GM12801 (cell line): ENCODE data around the gene MRPL57.

Source experiments
- TF ChIP-seq, protein P1 (sequence below): IDR thresholded peaks from one replicate; pipeline ENCODE4 v1.5.1; 2011; ENCODE audit warnings: control low read depth; ENCODE audit not compliant: insufficient read length; ENCODE audit errors: extremely low read depth

Gene MRPL57

DNA sequence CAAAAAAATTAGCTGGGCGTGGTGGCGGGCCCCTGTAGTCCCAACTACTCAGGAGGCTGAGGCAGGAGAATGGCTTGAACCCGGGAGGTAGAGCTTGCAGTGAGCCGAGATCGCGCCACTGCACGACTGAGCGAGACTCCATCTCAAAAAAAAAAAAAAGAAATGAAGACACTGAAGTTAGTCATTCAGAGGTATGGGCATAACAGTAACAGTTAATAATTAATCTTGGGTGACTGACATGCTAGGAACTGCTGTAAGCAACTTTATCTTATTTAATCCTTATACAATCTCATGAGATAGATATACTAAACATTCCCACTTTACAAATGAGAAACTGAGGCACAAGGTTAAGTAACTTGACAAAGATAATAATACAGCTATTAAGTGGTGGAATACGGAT lies 5.0 kb upstream of the MRPL57 start:
- TF ChIP-seq, protein P1, sequence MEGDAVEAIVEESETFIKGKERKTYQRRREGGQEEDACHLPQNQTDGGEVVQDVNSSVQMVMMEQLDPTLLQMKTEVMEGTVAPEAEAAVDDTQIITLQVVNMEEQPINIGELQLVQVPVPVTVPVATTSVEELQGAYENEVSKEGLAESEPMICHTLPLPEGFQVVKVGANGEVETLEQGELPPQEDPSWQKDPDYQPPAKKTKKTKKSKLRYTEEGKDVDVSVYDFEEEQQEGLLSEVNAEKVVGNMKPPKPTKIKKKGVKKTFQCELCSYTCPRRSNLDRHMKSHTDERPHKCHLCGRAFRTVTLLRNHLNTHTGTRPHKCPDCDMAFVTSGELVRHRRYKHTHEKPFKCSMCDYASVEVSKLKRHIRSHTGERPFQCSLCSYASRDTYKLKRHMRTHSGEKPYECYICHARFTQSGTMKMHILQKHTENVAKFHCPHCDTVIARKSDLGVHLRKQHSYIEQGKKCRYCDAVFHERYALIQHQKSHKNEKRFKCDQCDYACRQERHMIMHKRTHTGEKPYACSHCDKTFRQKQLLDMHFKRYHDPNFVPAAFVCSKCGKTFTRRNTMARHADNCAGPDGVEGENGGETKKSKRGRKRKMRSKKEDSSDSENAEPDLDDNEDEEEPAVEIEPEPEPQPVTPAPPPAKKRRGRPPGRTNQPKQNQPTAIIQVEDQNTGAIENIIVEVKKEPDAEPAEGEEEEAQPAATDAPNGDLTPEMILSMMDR, result no peak

- TF ChIP-seq, protein P1, result no peak
Observed at GRCh38 chr13:21175656-21176214, 723 bp upstream of the MRPL57 start.

DNA sequence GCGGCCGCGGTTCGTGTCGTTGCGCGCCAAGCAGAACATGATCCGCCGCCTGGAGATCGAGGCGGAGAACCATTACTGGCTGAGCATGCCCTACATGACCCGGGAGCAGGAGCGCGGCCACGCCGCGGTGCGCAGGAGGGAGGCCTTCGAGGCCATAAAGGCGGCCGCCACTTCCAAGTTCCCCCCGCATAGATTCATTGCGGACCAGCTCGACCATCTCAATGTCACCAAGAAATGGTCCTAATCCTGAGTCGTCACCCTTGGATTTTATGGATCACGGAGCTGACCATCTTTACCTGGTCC lies 475 bp downstream of the MRPL57 start:
- TF ChIP-seq, protein P1, result no peak

DNA sequence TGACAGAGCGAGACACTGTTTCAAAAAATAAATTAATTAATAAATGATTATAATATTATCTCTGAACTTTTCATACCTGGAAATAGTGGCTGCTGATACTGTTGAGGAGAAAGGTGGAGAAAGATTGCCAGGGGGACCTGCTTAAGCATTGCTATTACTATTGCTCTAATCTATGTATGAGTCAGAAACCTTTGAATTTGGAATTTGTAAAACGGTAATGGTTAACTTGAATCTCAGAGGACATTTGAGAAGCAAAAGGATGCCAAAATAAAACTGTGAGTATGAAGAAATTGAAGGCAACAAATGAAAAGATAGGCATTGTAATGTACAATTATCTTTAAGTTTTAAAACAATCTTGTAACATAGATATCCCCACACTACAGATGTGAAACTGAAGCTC lies 5.2 kb downstream of the MRPL57 start:
- TF ChIP-seq, protein P1, result no peak

GRCh38 chr13:21202767-21203531 lies 26.5 kb downstream of the MRPL57 start:
- TF ChIP-seq, protein P1, result no peak

GRCh38 chr13:21208652-21209154 lies 32.2 kb downstream of the MRPL57 start:
- TF ChIP-seq, protein P1, result no peak

DNA sequence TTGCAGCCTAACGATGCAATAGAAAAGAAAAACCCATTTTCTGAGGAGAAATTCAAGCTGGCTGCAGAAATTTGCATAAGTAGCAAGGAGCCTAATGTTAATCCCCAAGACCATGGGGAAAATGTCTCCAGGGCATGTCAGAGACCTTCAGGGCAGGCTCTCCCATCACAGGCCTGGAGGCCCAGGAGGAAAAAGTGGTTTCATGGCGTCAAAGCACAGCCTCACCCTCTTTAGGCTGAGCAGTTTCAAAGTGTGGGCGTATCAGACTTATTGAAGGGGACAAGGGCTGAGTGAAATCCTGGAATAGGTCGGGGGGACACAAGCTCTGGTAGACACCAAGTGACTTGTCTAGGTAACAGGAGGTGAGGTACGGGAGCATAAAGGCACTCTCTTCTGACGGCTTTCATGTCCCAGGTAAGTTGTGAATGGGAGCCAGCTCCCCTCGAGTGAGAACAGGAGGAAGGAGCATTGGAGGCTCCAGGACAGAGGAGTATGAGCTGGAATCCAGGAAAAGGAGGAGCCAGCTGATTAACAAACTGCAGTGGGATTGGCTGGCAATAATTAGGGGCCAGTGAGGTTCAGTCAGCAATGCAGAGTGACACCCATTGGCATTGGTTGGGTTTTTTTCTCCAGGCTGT lies 35.8 kb downstream of the MRPL57 start:
- TF ChIP-seq, protein P1, result no peak
